GM19099 (cell line): ENCODE results near the gene VPS33A.
A peak's percentile ranks its signal among the peaks of the same experiment; 100 is the strongest.

ENCODE experiments used
- POLR2A ChIP-seq: IDR thresholded peaks from 3 replicates; pipeline ENCODE4 v1.6.1; 2011; ENCODE audit warnings: low read depth; ENCODE audit not compliant: insufficient read length; ENCODE audit errors: extremely low read depth

The VPS33A gene

GRCh38 chr12:122276242-122276641, 9.9 kb upstream of the VPS33A start:
- TF ChIP-seq POLR2A, result no peak

- TF ChIP-seq POLR2A, result no peak
These were observed 9.2 kb upstream of the VPS33A start for GRCh38 chr12:122275459-122275858.

- TF ChIP-seq POLR2A, result no peak
These were observed 436 bp downstream of the VPS33A start for GRCh38 chr12:122265886-122266229.

- no peak for TF ChIP-seq POLR2A
These were observed 818 bp downstream of the VPS33A start for GRCh38 chr12:122265476-122265875.

GRCh38 chr12:122250536-122250935, 15.8 kb downstream of the VPS33A start:
- TF ChIP-seq POLR2A, result no peak

GRCh38 chr12:122250047-122250446, 16.2 kb downstream of the VPS33A start:
- TF ChIP-seq POLR2A, result no peak

GRCh38 chr12:122245553-122245952, 20.7 kb downstream of the VPS33A start:
- TF ChIP-seq POLR2A, result no peak

- TF ChIP-seq POLR2A, result no peak
These were observed 21.5 kb downstream of the VPS33A start for GRCh38 chr12:122244565-122245371.

- no peak for TF ChIP-seq POLR2A
These were observed 22.3 kb downstream of the VPS33A start for GRCh38 chr12:122243965-122244364.

GRCh38 chr12:122238861-122239260, 27.4 kb downstream of the VPS33A start:
- no peak for TF ChIP-seq POLR2A

- TF ChIP-seq POLR2A, result no peak
These were observed 30.6 kb downstream of the VPS33A start for GRCh38 chr12:122235741-122236140.

GRCh38 chr12:122232691-122233090, 33.6 kb downstream of the VPS33A start:
- TF ChIP-seq POLR2A, result no peak

GRCh38 chr12:122230798-122231197, 35.5 kb downstream of the VPS33A start:
- TF ChIP-seq POLR2A, result no peak

- TF ChIP-seq POLR2A, result no peak
These were observed 38.2 kb downstream of the VPS33A start for GRCh38 chr12:122228092-122228491.

- TF ChIP-seq POLR2A, result no peak
These were observed 39.0 kb downstream of the VPS33A start for GRCh38 chr12:122227341-122227740.

GRCh38 chr12:122226366-122227125, 39.7 kb downstream of the VPS33A start:
- TF ChIP-seq POLR2A, result no peak

- peak; percentile 96 for TF ChIP-seq POLR2A
These were observed 40.5 kb downstream of the VPS33A start, which contains the start of gene DIABLO for GRCh38 chr12:122225683-122226365. TSS of gene DIABLO (minus strand) at chr12:122226052. CDS start at chr12:122226014, 38 bp downstream.
